GM19193 (cell line): ENCODE data around the gene PPIL6.

ENCODE experiments used
- POLR2A ChIP-seq: IDR thresholded peaks from 4 replicates; pipeline ENCODE4 v1.6.1; 2011; ENCODE audit not compliant: insufficient read depth, insufficient read length; ENCODE audit errors: extremely low read depth

PPIL6 gene

DNA sequence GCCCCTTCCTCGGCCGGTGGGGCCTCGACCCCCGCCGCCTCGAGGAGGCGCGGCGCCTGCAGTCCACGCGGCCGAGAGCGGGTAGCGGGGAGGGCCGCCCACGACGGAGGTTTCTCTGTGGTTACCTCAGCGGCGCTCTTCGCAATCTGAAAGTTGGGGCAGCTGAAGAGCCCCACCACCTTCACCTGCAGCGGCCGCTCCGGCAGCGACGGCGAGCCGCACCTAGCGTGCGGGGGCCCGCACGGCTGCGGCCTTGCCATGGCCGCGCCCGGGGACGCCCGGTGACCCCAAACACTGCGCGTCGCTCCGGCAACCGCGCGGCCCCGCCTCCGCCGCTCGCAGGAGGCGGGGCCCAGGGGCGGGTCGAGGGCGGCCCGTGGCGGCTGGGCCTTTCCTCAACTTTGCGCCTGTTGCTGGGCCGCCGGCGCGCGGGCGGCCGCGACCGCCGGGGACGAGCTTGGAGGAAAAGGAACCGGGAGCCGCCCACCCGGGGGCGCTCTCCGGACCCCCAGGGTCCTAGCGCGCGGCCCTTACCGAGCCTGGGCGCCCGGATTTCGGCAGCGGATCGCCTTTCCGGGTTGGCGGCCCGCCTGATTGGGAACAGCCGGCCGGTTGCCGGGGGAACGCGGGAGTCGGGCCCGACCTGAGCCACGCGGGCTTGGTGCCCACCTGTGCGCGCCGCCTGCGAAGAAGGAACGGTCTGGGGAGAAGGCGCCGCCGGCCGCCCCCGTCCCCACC lies at the start of gene PPIL6, which contains the start of gene SMPD2:
Gene PPIL6, minus strand, starts transcription at position 298 of the 738 bp plus-strand sequence. Its CDS starts 38 bp downstream, at position 260.
Gene SMPD2, plus strand, starts transcription at position 394 of the 738 bp plus-strand sequence. CDS start 398 bp downstream, outside the sequence.
- peak; percentile 59 for TF ChIP-seq POLR2A

DNA sequence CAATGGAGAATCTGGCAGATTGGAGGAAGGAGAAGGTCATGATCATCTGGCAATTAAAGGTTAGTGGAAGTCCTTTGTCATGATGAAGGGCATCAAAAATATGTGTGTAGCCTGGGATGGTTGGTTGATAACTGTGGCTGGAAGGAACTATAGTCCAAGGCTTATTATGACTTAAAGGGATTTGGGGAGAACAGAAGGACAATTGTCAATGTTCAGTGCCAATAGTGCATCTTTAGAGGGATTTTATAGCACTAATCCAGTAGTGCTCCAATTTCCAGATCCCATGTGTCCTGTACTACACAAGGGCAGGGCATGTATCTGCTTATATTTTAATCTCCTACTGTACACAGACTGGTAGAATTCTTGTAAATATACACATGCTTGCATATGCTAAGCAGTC lies 47.6 kb upstream of the PPIL6 start:
- TF ChIP-seq POLR2A, result no peak

DNA sequence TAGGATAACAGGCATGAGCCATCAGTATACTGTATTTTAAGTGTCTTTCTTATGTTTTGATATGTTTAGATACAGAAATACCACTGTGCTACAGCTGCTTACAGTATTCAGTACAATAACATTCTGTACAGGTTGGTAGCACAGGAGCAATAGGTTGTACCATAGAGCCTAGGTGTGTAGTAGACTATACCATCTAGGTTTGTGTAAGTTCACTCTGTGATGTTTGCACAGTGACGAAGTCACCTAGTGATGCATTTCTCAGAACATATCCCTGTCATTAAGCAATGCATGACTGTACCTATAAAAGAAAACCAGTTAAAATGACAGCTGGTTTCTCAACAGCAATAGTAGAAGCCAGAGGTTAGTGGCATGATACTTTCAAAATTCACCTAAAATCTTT lies 45.6 kb upstream of the PPIL6 start:
- no peak for TF ChIP-seq POLR2A

DNA sequence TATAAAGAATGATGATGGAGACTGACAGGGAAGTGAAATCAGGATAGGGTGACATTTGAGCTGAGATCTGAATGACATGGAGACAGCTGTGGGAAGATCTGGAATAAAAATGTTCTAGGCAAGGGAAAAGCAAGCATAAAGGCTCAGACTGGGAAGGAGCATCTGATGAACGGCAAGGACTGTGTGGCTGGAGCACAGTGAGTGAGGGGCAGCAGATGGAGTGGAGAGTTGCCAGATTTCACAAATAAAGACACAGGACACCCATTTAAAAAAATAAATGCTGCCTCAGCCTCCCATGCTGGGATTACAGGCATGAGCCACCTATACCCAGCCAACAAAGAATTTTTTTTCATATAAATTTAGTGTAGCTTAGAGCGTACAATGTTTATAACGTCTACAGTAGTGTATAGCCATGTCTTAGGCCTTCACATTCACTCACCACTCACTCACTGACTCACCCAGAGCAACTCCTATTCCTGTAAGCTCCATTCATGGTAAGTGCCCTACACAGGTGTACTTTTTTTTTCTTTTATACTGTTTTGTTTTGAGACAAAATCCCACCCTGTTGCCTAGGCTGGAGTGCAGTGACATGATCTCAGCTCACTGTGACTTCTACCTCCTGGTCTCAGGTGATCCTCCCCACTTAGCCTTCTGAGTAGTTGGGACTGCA lies 45.0 kb upstream of the PPIL6 start:
- no peak for TF ChIP-seq POLR2A

DNA sequence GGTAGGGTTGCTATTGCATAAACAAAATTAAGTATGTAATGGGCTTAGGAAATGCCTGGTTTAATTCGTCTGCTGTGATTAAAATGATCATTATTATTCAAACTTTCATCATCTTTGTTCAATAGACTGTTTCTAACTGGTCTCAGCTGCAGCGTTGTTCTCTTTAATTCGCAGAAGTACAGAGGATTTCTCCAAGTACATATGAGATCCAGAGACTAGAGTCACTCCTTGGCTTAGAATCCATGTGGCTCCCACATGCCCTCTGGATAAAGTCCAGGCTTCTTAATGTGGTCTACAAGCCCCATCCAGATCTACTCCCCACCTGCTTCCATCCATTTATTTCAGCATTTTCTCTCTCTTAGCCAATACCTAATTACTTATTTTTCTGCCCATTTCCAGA lies 43.7 kb upstream of the PPIL6 start:
- TF ChIP-seq POLR2A, result no peak

DNA sequence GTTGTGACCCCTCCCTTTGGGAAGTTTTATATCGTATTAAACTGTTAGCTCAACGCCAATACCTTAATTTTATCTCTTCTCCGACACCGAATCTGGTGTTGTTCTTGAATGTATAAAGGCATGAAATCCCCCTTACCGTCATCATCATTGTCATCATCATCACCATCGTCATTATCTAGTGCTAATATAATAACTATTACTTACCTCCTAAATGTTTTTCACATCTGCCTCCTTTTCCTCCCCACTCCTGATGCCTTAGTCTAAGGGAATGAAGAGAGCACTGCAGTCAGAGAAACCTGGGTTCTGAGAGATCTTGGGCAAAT lies 43.3 kb upstream of the PPIL6 start:
- no peak for TF ChIP-seq POLR2A

DNA sequence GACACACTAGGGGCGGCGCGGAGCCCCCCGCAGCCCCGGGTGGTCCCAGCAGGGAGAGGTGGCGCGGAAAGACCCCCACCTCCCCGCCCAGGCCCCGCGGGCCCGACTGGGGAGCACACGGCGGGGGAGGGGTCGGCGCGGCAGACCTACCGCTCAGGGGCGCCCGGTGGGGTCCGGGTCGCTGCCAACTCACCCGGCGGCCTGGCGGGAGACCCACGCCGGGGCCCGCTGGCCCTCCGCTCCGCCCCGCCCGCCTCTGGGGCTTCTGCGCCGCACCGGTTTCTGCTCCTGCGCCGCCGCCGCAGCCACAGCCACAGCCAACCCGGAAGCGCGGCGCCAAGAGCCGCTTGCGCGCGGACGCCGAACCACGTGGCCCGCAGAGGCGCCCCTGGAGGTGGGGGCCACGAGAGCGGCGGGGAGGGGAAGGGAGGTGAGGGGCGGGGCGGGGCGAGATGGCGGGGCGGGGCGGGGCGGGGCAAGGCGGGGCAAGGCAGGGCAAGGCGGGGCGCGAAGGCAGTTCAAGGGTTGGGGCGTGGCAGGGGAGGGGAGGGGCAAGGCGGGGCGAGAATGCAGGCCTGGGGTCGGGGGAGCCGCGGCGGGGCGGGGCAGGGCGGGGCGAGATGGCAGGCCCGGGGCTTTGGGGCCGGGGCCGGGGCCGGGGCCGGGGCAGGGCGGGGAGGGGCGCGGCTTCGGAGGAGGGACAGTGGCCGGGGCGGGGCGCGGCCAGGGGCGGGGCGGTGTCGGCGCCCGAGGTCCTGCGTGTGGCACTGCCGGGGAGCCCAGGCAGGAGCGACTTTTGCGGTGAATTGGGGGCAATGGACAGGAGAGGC lies 42.7 kb upstream of the PPIL6 start, which contains the start of gene ZBTB24:
Gene ZBTB24, minus strand, starts transcription at position 315 of the 830 bp plus-strand sequence. CDS start 1,193 bp downstream, outside the sequence.
- TF ChIP-seq POLR2A, result peak; percentile 78

DNA sequence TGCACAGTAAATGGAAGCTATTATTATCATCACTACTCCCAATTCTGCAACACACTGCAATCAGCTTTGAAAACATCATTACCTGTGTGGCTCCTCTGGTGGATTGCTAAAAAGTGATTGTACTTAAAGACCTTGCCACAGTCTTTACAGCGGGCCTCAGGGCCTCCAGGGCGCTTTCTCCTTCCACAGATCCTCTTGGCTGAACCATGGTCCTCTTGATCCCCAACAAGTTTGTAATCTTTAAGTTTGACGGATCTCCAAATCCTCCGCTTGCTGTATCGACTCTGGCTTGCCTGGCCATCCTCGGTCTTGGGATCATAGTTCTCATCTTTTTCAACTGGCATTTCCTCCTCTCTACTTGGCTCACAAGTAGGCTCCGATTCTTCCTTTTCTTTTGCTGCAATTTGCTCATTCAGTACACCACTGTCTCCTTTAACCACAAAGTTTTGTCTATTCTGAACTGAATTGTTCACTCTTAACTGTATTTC lies 40.6 kb upstream of the PPIL6 start:
- no peak for TF ChIP-seq POLR2A

DNA sequence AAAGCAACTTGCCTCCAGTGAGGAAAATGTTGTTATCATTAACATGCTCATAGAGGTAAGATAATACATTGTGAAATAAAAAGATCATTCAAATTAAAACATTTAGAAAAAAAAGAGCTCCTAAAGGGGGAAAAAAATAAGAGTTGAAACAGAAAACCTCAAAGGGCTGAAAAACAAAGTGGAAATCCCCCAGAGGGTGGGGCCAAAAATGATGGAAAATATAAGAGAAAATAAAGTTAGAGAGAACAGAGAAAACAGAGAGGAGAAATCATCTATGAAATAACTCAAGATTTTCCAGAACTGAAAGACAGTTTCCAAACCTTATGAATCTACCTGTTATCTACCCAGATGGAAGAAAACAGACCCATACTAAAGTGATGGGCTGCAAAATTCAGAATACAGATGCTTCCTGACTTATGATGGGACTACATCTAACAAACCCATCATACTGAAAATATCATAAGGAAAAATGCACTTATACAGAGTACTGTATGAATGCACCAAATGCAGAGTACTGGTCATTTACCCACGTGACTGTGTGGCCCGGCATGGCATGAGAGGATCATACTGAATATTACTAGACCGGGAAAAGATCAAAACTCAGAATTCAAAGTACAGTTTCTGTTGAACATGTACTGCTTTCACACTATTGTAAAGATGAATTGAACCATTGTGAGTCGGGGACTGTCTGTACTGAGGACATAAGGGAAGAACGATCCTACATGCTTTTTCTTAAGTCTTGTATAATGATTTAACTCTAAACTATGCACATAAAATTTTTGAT lies 38.6 kb upstream of the PPIL6 start:
- no peak for TF ChIP-seq POLR2A

DNA sequence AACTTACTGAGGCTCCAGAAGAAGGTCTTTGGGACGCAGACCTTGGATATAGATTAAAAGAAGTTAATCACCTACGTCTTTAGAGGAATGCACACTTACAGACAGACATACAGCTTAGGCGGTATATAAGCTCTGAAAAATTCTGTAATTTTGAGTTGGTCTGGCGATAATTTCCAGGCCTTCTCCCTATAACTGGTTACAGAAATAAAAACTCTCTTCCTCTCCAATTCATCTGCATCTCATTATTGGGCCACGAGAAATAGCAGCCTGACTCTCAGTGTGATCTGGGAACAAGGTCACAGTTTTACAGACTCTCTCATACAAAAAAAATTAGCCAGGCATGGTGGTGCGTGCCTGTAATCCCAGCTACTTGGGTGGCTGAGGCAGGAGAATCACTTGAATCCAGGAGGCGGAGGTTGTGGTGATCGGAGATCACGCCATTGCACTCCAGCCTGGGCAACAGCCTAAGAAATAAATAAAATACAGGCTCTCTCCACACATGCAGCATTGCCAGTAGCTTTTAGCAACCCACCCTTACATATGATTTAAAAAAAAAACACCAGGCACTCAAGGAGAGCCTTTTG lies 37.9 kb upstream of the PPIL6 start:
- no peak for TF ChIP-seq POLR2A

DNA sequence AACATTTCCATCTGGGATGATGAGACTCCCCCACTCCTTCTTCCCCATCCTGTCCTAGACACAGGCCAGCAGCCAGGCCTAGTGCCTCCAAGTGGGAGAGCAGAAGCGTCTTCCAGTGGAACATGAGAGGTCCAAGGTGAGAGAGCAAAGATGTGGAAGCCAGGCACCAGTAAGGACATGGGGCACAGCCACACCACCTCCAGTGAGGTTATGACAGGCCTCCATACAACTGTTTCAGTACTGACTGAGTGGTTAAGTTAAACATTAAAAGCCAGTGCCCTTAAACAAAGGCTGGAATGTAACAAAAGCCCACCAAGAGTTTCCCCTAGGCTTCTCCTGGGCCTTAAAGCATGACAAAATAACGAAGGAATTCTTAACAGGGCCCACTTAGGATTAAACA lies 37.3 kb upstream of the PPIL6 start:
- TF ChIP-seq POLR2A, result no peak

DNA sequence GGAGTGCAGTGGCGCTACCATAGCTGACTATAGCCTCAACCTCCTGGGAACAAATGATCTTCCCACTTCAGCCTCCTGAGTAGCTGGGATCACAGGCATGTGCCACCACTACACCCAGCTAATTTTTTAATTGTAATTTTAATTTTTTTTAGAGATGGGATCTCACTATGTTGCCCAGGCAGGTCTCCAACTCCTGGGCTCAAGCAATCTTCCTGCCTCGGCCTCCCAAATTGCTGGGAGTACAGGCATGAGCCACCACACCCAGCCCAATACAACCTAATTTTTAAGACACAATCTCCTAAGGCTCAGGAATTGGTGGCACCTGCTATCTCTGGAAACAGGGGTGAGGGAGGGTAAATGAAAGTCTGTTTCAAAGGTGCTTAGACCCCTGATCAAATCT lies 36.8 kb upstream of the PPIL6 start:
- no peak for TF ChIP-seq POLR2A

DNA sequence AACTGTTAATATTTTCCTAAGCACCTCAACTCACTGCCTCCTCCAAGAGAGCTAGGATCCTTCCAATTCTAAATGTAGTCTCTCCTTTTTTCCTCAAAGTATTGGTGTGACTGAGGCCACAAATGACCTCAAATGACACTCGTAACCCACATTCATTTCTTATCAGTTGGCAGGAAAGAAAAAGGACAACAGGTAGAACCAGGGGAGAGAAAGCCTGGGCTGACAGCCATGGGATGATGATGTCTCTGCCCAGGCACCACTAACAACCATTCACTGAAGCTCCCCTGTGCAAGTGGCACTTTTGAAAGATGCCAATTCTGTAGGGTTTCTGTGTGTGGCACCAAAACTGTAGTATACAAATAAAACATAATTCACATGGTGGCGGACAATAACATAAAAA lies 35.2 kb upstream of the PPIL6 start:
- TF ChIP-seq POLR2A, result no peak

DNA sequence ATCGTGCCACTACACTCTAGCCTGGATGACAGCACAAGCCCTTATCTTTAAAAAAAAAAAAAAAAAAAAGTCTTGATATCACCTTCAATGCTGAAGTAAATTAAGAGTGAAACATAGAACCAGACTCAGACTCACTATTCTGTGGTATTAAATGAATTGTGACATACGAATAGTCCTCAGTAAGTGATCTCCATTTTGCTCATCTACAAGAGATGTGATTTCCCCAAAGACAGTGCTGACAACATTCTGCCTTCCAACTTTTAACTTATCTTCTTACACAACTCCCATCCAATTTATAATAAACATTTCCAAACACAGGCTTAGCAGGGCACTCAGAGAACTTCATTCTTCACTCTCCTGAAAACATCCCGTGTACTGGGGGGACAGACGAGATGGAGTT lies 34.6 kb upstream of the PPIL6 start:
- no peak for TF ChIP-seq POLR2A

DNA sequence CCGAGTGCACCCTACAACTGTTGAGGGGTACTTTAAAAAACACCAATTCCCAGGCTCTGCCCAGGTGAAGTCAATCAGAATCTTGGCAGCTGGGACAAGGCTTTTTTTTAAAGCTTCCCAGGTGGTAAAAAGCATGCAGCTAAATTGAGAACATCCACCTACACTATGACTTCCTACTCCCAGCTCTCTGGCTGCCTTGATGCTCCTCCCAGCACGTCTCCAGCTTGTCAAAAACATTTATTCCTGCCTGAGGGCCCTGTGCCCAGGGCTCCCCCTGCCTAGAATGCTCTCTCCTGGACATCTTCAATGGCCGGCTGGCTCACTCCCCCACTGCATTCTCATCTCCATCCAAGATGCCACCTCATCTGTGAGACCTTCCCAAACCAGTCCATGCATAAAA lies 32.7 kb upstream of the PPIL6 start:
- TF ChIP-seq POLR2A, result no peak
